Upper lobe of right lung (tissue), 1 donor: Measurements from ENCODE around the gene GPR108. TPM values are rescaled to one million over a fixed set of nuclear protein-coding genes. Genes with fewer than 3 reads are reported as not detected.

Experiments used
- ATAC-seq: fragments of 200-7000 bp; cut with Tn5 transposase; one replicate; pipeline ENCODE4 v1.9.1; 2020; ENCODE audit warnings: mild to moderate bottlenecking, moderate library complexity
- DNase-seq: peaks from one replicate; pipeline ENCODE4 v3.0.0-alpha.2; 2020
- H3K27ac ChIP-seq: fragments of 200-600 bp; one replicate; pipeline ENCODE4 v1.8.0; 2022
- H3K27me3 ChIP-seq: fragments of 200-600 bp; one replicate; pipeline ENCODE4 v1.8.0; 2022; ENCODE audit warnings: mild to moderate bottlenecking
- H3K36me3 ChIP-seq: fragments of 200-600 bp; one replicate; pipeline ENCODE4 v1.8.0; 2022
- H3K4me1 ChIP-seq: fragments of 200-600 bp; one replicate; pipeline ENCODE4 v1.8.0; 2022
- H3K4me3 ChIP-seq: fragments of 200-600 bp; one replicate; pipeline ENCODE4 v1.8.0; 2022; ENCODE audit warnings: mild to moderate bottlenecking
- H3K9me3 ChIP-seq: fragments of 200-600 bp; one replicate; pipeline ENCODE4 v1.8.0; 2022
- intact Hi-C: fragments of 100-400 bp; cut with DNase I; formaldehyde crosslinking; loops from one replicate; pipeline ENCODE4 v1.11.0; 2022
- total RNA-seq: library from RNA; stranded (reverse); fragmentation: NEBNext Ultra II Directional; extraction: Animal tissue kit (Norgen Biotek cat#: 25700); gene quantifications from one replicate; pipeline ENCODE4 v1.2.1, GENCODE V29; 2021
- TF ChIP-seq, protein P1 (sequence below): fragments of 200-600 bp; IDR thresholded peaks from one replicate; pipeline ENCODE4 v1.8.0; 2022; ENCODE audit warnings: antibody characterized with exemption
- donor health status: DM: no; HTN: yes; CAD: no; lungs with severe emphysema.

The GPR108 gene
- total RNA-seq, 1 donor from 2014 or later = 81.2 TPM

DNA sequence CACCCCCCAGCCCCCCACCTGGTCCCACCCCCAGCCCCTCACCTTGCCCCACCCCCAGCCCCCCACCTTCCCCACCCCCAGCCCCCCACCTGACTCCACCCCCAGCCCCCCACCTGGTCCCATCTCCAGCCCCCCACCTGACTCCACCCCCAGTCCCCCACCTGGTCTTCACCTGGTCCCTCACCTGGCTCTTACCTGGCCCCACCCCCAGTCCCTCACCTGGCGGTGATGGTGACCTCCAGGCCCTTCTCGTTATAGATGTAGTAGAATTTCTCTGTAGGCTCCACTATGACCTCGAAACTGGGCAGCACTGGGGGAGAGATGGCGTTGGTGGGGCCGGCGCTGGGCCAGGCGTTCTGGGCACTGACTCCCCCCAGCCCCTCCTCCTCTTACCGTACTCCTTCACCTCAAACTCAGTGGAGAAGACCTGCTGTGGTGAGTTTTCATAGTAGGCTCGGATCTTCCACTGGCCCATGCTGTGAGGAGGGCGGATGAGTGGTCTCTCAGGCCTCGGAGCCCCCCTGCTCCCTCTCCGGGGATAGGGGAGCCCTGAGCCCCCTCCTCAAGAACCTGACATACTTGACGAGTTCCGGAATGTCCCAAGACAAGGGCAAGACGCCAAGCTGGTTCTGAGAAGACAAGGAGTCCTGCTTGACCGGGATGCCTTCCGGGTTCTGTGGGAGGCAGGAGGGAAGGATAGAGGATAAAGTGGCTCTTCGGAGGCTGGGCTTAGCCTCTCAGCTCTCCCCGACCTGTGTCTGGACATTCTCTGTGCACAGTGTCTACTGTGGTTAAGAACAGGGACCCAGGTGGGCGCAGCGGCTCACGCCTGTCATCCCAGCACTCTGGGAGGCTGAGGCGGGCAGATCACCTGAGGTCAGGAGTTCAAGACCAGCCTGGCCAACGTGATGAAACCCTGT lies 23.3 kb downstream of the GPR108 start:
- DNase-seq (no peak), ATAC-seq (no peak)
- no peaks in the 10 kb centered on the region for H3K4me1 ChIP-seq
- no peak overlapping the region for H3K27ac ChIP-seq
- intact Hi-C loops = no loop called here
- H3K4me3 ChIP-seq = no peak overlapping the region
- TF ChIP-seq, protein P1, sequence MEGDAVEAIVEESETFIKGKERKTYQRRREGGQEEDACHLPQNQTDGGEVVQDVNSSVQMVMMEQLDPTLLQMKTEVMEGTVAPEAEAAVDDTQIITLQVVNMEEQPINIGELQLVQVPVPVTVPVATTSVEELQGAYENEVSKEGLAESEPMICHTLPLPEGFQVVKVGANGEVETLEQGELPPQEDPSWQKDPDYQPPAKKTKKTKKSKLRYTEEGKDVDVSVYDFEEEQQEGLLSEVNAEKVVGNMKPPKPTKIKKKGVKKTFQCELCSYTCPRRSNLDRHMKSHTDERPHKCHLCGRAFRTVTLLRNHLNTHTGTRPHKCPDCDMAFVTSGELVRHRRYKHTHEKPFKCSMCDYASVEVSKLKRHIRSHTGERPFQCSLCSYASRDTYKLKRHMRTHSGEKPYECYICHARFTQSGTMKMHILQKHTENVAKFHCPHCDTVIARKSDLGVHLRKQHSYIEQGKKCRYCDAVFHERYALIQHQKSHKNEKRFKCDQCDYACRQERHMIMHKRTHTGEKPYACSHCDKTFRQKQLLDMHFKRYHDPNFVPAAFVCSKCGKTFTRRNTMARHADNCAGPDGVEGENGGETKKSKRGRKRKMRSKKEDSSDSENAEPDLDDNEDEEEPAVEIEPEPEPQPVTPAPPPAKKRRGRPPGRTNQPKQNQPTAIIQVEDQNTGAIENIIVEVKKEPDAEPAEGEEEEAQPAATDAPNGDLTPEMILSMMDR = no peak
- H3K9me3 ChIP-seq = no peaks in the 10 kb centered on the region
- no peaks in the 10 kb centered on the region for H3K27me3 ChIP-seq
- peaks cover 23% of the 10 kb centered on the region for H3K36me3 ChIP-seq

DNA sequence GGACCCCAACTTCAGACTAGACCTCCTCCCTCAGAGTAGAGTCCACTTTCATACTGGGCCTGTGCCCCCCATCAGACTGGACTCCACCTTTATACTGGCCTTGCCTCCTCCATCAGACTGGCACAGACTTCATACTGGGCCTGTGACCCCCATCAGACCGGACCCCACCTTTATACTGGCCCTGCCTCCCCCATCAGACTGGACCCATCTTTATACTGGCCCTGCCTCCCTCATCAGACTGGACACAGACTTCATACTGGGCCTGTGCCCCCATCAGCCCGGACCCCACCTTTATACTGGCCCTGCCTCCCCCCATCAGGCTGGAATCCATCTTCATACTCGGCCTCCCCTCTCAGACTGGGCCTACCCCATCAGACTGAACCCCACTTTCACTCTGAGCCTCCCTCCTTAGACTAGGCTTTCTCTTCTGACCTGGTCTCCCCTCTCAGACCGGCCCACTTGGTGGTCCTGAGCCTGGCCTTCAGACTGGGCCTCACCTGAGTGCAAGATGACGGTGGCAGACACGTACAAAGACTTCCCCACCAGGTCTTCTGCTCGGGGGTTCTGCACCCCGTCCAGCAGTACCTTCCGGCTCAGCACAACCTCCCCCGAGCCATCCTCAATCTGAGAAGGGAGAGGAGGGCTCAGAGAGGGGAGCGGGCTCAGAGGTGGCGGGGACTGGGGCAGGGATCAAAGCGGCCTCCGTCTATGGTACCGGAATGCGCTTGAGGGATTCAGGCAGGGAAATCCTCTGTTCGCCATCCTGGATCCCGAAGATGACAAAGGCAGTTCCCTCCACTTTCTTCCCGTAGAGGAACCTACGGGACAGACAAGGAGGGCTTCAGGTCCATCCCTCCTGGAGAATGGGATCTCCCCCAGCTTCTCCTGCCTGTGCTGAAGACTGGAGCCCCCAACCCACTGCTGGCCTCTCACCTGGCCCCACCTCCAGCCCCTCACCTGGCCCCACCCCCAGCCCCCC lies 24.4 kb downstream of the GPR108 start:
- Histone ChIP-seq H3K36me3 (peaks cover 23% of the 10 kb centered on the region), H3K4me1 (no peaks in the 10 kb centered on the region), H3K4me3 (no peak overlapping the region), H3K27me3 (no peaks in the 10 kb centered on the region), H3K27ac (no peak overlapping the region), H3K9me3 (no peaks in the 10 kb centered on the region)
- intact Hi-C loops = no loop called here
- ATAC-seq (no peak), DNase-seq (no peak)
- TF ChIP-seq, protein P1 = no peak

DNA sequence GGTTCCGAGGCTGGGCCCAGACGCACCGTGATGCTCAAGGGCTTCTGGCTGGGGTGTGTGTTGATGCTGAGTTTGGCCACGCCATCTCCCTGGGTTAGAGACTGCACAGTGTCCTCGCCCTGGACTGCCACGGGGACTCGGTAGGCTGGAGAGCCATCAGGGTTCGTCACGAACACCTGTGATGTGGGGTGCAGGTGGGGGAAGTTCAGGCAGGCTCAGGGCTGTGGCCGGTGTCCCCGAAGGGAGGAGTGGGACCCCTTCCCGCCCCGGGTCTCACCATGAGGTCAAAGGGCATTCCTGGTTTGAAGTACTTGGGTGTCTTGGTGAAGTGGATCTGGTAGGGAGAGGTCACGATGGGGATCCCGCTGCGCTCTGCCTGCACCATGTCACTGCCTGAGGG lies 25.1 kb downstream of the GPR108 start:
- TF ChIP-seq, protein P1 = no peak
- Histone ChIP-seq H3K27me3 (no peaks in the 10 kb centered on the region), H3K4me3 (no peak overlapping the region), H3K4me1 (no peaks in the 10 kb centered on the region), H3K27ac (no peak overlapping the region), H3K36me3 (peaks cover 24% of the 10 kb centered on the region), H3K9me3 (no peaks in the 10 kb centered on the region)
- DNase-seq (no peak), ATAC-seq (no peak)
- intact Hi-C loops = no loop called here

DNA sequence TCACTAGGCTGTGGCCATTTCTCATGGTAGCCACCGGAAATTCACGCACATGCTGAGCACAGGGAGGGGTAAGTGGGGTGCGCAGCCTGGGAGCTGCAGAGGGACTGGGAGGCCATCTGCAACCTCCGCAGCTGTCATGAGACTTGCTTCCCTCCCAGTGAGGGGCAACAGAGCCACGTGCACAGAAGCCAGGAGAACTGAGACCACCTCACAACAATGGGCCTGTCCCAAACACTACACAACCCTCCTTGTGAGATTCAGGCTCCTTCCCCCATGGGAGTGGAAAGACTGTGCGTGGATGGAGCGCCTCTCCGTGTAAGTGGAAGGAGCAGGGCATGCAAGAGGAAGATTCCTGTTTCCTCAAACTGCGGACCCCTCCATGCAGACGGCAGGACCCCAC lies 25.8 kb downstream of the GPR108 start:
- TF ChIP-seq, protein P1 = no peak
- peaks cover 24% of the 10 kb centered on the region for H3K36me3 ChIP-seq
- H3K9me3 ChIP-seq = no peaks in the 10 kb centered on the region
- ATAC-seq (no peak), DNase-seq (no peak)
- no peaks in the 10 kb centered on the region for H3K4me1 ChIP-seq
- intact Hi-C loops = no loop called here
- H3K27ac ChIP-seq = no peak overlapping the region
- no peaks in the 10 kb centered on the region for H3K27me3 ChIP-seq
- no peak overlapping the region for H3K4me3 ChIP-seq

DNA sequence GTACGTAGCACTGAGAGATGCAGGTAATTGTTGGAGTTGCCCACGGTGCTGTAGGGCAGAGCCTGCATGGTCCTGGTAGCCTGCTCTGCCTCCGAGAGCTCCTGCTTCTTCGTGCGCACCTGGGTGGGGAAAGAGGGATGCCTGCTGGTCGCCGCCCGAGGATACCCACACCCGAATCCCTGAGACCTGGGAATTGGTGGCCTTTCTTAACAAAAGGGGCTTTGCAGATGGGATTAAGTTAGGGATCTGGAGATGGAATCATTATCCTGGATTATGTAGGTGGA lies 26.4 kb downstream of the GPR108 start:
- ATAC-seq (no peak), DNase-seq (no peak)
- Histone ChIP-seq H3K9me3 (no peaks in the 10 kb centered on the region), H3K4me3 (no peak overlapping the region), H3K27ac (no peak overlapping the region), H3K36me3 (peaks cover 24% of the 10 kb centered on the region), H3K4me1 (no peaks in the 10 kb centered on the region), H3K27me3 (no peaks in the 10 kb centered on the region)
- TF ChIP-seq, protein P1 = no peak
- intact Hi-C loops = no loop called here
